OCI-LY3 (cell line): ENCODE measurements around the gene C22orf31.

Experiments
- CTCF ChIP-seq: fragments of 200-600, 300-600 bp; sonication (generic); IDR thresholded peaks from 2 replicates; pipeline ENCODE4 v1.5.1; 2014; ENCODE audit warnings: antibody characterized with exemption, low read length, low read depth
- EZH2phosphoT487 ChIP-seq: fragments of 200-600 bp; shearing (Covaris generic); IDR thresholded peaks from 2 replicates; pipeline ENCODE4 v1.6.1; 2018; ENCODE audit warnings: antibody characterized with exemption, mixed run types, low read depth

- TF ChIP-seq CTCF = no peak
- no peak for TF ChIP-seq EZH2phosphoT487
Measured at GRCh38 chr22:29071261-29072045, 9.8 kb upstream of the C22orf31 start.
